HG02970 (cell line): ENCODE measurements around the gene TACC2.
"Not testable (repeated sequence)": the region's sequence is repeated elsewhere in the genome, so short reads cannot be mapped to it uniquely, and the experiment has no call there.

ENCODE experiments used
- ATAC-seq: cut with Tn5 transposase; IDR thresholded peaks from one replicate; pipeline ENCODE4 v1.9.1; 2021; ENCODE audit warnings: mild to moderate bottlenecking, moderate library complexity, moderate number of reproducible peaks; ENCODE audit not compliant: unreplicated experiment, low FRiP score

The TACC2 gene

GRCh38 chr10:122054048-122055025 is 65.4 kb downstream of the TACC2 start:
- ATAC-seq: no peak

GRCh38 chr10:122055252-122055651 is 66.3 kb downstream of the TACC2 start:
- no peak for ATAC-seq

- ATAC-seq: no peak
Measured at GRCh38 chr10:122056431-122057094, 67.6 kb downstream of the TACC2 start.

GRCh38 chr10:122057841-122058413 is 69.0 kb downstream of the TACC2 start:
- ATAC-seq: no peak

GRCh38 chr10:122060250-122060649 is 71.3 kb downstream of the TACC2 start:
- no peak for ATAC-seq

DNA sequence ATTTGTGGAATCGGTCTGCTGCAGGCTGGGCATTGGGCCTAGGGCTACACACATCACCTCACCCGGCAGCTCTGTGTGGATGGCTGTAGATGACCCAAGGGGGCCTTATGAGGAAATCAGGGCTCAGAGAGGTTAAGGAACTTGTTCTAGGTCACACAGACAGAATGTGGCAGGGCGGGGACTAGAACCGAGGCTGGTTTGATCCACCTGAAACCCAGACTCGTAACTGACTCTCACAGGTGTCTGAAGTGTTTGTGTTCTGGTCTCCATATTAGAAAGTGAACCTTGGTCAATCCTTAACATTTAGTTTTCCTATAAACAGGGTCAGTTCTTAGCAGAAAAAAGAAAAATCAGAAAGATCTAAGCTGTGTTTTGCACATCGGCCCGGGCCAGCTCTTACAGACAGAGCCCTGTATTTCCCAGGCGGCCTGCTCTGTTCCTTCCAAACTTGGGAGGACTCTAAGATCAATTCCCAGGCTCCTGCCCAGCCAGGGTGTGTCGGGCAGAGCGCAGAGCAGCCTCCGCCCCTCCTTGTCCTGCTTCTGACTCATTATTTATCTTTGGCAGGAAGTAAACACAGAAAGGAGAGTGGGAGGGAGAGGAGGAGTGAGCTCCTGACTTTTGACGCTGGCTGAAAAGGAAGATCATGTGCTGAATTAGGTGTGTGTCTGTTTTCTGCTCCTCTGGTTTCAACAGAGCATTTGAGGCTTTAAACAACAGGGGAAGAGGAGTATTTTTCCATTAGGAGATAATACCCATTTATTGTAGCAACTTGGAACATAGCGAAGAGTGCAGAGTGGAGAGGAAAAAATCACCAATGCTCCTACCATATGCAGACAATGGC is 74.1 kb downstream of the TACC2 start:
- no peak for ATAC-seq

DNA sequence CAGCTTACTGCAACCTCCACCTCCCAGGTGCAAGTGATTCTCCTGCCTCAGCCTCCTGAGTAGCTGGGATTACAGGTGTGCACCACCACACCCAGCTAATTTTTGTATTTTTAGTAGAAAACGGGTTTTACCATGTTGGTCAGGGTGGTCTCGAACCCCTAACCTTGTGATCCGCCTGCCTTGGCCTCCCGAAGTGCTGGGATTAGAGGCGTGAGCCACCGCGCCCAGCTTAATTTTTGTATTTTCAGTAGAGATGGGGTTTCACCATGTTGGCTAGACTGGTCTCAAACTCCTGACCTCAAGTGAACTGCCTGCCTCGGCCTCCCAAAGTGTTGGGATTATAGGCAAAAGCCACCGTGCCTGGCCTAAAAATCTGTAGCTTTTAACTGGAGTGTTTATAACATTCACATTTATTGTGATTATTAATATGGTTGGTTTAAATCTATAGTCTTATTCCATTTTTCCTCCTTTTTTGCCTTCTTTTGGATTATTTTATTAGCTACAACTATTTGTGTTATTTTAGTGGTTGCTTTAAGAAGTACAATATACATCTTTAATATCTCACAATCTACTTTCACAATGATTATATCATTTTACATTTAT is 77.5 kb downstream of the TACC2 start:
- not testable (repeated sequence) for ATAC-seq

DNA sequence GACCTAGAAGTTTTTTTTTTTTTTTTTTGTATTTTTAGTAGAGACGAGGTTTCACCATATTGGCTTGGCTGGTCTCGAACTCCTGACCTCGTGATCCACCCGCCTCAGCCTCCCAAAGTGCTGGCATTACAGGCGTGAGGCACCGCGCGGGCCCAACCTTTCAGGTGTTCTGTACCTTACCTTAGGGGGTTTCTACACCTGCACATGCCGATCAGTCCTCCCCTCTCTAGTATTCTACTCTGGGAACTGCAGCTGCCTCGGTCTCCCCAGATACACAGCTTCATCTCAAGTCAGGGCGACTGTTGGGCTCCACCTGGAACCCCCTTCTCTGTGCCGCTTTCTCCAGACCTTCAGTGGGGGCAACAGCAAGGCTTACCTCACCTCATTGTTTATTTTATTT is 79.9 kb downstream of the TACC2 start:
- no peak for ATAC-seq

GRCh38 chr10:122072491-122072890 is 83.5 kb downstream of the TACC2 start:
- ATAC-seq: no peak

DNA sequence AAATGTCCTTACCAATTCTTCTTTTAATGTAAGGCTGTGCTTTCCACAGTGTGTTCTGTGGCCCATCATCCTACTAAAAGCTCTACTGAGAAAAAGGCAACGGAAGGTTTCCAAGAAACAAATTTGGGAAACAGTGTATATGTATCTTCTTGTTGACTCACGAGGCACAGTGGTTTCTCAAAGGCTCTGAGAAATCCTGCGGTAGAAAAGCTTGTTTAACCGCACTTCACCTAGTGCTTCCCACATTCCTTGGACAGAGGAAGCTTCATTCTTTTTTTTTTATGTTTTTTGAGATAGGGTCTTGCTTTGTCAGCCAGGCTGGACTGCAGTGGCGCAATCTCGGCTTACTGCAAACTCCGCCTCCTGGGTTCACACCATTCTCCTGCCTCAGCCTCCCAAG is 84.5 kb downstream of the TACC2 start:
- no peak for ATAC-seq

DNA sequence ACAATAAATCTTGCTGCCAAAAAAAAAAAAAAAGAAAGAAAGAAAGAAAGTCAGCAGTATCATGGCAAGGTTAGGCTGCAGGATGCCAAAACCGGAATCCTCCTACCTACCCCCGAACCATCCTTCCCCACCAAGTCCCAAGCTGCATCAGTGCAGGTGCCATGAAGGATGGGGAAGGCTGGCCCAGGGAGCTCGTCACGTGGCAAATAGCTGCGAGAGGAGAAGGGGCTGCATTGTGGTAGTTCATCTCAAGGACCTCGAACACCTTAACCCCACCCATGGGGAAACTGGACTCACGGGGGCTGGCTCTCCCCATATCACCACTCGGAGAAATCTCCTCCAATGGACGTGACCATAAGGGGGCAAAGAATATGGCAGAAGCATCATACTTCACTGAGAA is 86.2 kb downstream of the TACC2 start:
- ATAC-seq: no peak

DNA sequence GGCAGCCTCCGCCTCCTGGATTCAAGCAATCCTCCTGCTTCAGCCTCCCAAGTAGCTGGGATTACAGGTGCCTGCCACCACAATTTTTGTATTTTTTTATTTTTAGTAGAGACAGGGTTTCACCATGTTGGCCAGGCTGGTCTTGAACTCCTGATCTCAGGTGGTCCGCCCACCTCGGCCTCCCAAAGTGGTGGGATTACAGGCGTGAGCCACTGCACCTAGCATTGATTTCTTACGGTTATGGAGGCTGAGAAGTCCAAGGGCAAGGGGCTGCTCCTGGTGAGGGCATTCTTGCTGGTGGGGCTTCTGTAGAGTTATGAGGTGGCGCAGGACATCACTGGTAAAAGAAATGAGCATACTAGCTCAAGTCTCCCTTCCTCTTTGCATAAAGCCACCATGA is 86.9 kb downstream of the TACC2 start:
- not testable (repeated sequence) for ATAC-seq

DNA sequence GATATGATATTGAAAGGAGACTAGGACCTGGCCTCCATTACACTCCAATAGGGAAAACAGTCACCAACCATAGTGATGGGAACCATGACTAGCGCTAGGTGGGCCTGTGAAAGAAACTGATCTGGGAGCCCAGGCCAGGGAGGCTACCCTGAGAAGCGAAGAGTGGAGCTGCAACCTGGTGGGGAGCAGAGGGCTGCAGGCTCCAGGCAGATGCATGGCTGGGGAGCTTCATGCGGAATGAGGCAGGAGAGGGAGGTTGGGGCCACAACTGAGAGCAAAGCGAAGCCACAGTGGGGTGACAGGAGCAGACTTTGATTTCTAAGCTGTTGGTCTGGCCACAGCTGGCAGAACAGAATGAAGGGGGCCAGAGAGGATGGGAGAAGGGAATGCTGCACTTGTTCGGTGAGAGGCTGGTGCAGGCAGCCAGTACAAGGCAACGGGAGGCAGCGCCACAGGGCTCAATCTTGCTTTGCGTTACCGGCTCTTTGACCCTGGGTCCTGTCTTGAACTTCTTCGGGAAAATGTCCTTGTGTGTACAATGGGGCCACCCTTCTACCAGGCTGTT is 88.4 kb downstream of the TACC2 start:
- ATAC-seq: no peak

DNA sequence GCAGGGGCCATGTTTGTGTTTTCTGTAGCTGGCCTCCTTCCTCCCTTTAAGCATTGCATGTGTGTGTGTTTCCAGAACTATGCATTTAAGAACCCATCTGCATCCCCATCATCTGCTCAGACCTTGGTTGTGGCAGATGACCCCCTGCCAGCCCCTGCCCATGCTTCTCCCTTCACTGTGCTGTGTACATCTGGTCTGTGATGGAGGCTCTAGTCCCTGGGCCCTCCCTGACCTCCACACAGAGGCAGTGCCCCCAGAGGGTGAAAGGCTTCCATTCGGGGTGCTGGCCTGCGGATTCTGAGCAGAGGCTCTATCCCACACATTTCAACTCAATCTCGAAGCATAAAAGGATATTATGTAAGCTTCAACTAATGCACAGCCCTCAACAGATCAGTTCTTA is 89.4 kb downstream of the TACC2 start:
- ATAC-seq: no peak

DNA sequence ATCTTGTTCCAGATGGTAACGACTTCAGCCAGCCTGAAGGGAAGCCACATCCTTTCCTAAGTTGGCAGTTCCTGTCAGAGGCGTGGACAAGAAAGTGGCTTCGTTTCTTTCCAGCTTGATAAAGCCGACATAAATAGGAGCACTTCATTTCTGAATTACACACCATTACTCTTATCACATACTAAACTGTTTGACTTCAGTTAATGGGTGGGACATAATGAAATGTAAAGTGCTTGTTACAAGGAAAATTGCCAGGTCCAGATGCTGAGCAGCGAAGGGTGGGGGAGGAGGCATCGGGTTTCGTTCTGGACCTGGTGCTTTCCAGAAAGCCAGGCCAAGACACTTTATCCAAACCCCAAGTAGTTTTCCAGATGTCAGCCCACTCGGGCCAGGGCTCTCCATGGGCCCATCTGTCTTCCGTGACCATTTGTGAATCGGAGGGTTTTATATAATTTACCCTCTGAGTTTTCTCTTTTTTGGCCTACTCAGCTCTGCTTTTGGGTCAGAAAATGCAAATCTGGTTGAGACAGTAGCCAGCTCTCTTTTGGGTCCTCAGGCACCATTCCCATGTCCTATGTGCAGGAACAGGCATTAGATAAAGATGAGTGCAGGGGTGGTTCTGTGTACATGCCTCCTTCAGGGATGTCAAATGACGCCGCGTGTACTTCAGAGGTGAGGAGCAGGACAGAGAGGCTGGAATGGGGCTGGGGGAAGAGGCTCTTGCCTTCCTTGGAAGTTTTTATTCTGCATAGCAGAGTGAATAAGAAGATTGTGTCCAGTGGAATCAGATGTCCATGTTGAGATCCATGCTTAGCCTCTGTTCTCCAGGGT is 90.2 kb downstream of the TACC2 start:
- no peak for ATAC-seq

DNA sequence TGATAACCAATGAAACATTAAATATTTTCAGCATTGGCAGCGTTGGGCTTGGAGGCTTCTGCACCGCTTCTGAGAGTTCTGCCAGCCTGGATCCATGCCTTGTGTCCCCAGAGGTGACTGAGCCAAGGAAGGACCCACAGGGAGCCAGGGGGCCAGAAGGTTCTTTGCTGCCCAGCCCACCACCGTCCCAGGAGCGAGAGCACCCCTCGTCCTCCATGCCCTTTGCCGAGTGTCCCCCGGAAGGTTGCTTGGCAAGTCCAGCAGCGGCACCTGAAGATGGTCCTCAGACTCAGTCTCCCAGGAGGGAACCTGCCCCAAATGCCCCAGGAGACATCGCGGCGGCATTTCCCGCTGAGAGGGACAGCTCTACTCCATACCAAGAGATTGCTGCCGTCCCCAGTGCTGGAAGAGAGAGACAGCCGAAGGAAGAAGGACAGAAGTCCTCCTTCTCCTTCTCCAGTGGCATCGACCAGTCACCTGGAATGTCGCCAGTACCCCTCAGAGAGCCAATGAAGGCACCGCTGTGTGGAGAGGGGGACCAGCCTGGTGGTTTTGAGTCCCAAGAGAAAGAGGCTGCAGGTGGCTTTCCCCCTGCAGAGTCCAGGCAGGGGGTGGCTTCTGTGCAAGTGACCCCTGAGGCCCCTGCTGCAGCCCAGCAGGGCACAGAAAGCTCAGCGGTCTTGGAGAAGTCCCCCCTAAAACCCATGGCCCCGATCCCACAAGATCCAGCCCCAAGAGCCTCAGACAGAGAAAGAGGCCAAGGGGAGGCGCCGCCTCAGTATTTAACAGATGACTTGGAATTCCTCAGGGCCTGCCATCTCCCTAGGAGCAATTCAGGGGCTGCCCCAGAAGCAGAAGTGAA is 93.9 kb downstream of the TACC2 start:
- no peak for ATAC-seq

GRCh38 chr10:122083478-122084025 is 94.6 kb downstream of the TACC2 start:
- no peak for ATAC-seq
